GM13977 (cell line): ENCODE data around the gene INHBB.

Experiments
- DNase-seq: peaks from one replicate; pipeline ENCODE4 v3.0.0; 2012; ENCODE audit warnings: low spot score
- CTCF ChIP-seq: IDR thresholded peaks from 2 replicates; pipeline ENCODE4 v1.5.1; 2012; ENCODE audit warnings: mild to moderate bottlenecking, control low read depth; ENCODE audit not compliant: insufficient read depth; ENCODE audit errors: extremely low read depth, missing control alignments
- in situ Hi-C: fragments of 300-500 bp; cut with MboI; formaldehyde crosslinking; loops from one replicate; pipeline ENCODE4 v1.12.0; 2022; ENCODE audit warnings: low sequenced_read_pairs, low pct_unique_long_range_greater_than_20kb, mixed read lengths, inconsistent platforms; ENCODE audit not compliant: unreplicated experiment

Gene INHBB

GRCh38 chr2:120392923-120393322 lies 47.0 kb downstream of the INHBB start:
- no peak for DNase-seq
- no peak for TF ChIP-seq CTCF
- in situ Hi-C loops, result no loop called here

GRCh38 chr2:120393456-120393855 lies 47.5 kb downstream of the INHBB start:
- in situ Hi-C loops, result no loop called here
- DNase-seq, result no peak
- TF ChIP-seq CTCF, result no peak

- no peak for DNase-seq
- in situ Hi-C loops, result no loop called here
- no peak for TF ChIP-seq CTCF
These were observed 48.8 kb downstream of the INHBB start for GRCh38 chr2:120394764-120395163.

- no peak for TF ChIP-seq CTCF
- DNase-seq, result no peak
- in situ Hi-C loops, result no loop called here
These were observed 49.5 kb downstream of the INHBB start for GRCh38 chr2:120395221-120396012.

GRCh38 chr2:120396013-120396860 lies 50.3 kb downstream of the INHBB start:
- DNase-seq, result no peak
- TF ChIP-seq CTCF, result no peak
- in situ Hi-C loops, result no loop called here

- no peak for DNase-seq
- TF ChIP-seq CTCF, result no peak
- in situ Hi-C loops, result no loop called here
These were observed 51.2 kb downstream of the INHBB start for GRCh38 chr2:120396861-120397811.
